WTC11 (cell line): ENCODE data around the gene PRDM15. TPM values are rescaled to one million over a fixed set of nuclear protein-coding genes. Genes with fewer than 3 reads are reported as not detected.

ENCODE experiments used
- ATAC-seq: fragments of 200-7000 bp; cut with Tn5 transposase; 2 replicates; pipeline ENCODE4 v1.10.0; 2021; ENCODE audit warnings: mild to moderate bottlenecking, moderate library complexity
- CTCF ChIA-PET: fragments of 300-600 bp; sonication (Branson Sonifier 250); formaldehyde crosslinking; loops from one replicate; lab custom pipeline; 2021; ENCODE audit warnings: antibody characterized with exemption; lab: Charles Lee
- POLR2A ChIA-PET: fragments of 350-600 bp; sonication (Branson Sonifier 250); formaldehyde crosslinking; loops from one replicate; lab custom pipeline; 2021; ENCODE audit warnings: antibody characterized with exemption; lab: Charles Lee
- DNase-seq: peaks from one replicate; pipeline ENCODE4 v3.0.0; 2021; ENCODE audit warnings: low spot score
- H3K27ac Mint-ChIP-seq: 2 replicates; pipeline ENCODE4 v1.8.0; 2021; ENCODE audit warnings: mixed read lengths
- H3K27me3 Mint-ChIP-seq: 2 replicates; pipeline ENCODE4 v1.8.0; 2021; ENCODE audit warnings: low read depth, mild to moderate bottlenecking, moderate library complexity, mixed read lengths
- H3K36me3 Mint-ChIP-seq: 2 replicates; pipeline ENCODE4 v1.8.0; 2021; ENCODE audit warnings: mixed read lengths
- H3K4me1 Mint-ChIP-seq: 2 replicates; pipeline ENCODE4 v1.8.0; 2022; ENCODE audit warnings: mixed read lengths
- H3K4me3 Mint-ChIP-seq: 2 replicates; pipeline ENCODE4 v1.8.0; 2021; ENCODE audit warnings: mild to moderate bottlenecking, moderate library complexity, mixed read lengths
- H3K9me3 Mint-ChIP-seq: 2 replicates; pipeline ENCODE4 v1.8.0; 2021; ENCODE audit warnings: mixed read lengths
- ELF4 ChIP-seq: sonication (generic); formaldehyde crosslinking; IDR thresholded peaks from 2 replicates; pipeline ENCODE4 v1.8.1; 2022; ENCODE audit warnings: low read depth, mild to moderate bottlenecking, moderate library complexity, missing genetic modification reagents
- EMX1 ChIP-seq: fragments of 250-450 bp; sonication (Bioruptor Pico); IDR thresholded peaks from 2 replicates; pipeline ENCODE4 v1.8.0; 2021; ENCODE audit warnings: mild to moderate bottlenecking
- ESRRA ChIP-seq: sonication (generic); formaldehyde crosslinking; IDR thresholded peaks from 2 replicates; pipeline ENCODE4 v1.8.1; 2022; ENCODE audit warnings: mild to moderate bottlenecking, missing genetic modification reagents, borderline replicate concordance
- ETV6 ChIP-seq: sonication (generic); formaldehyde crosslinking; IDR thresholded peaks from 2 replicates; pipeline ENCODE4 v1.8.1; 2022; ENCODE audit warnings: mild to moderate bottlenecking, missing genetic modification reagents
- FOXP1 ChIP-seq: sonication (generic); formaldehyde crosslinking; IDR thresholded peaks from 2 replicates; pipeline ENCODE4 v1.8.0; 2022; ENCODE audit warnings: missing genetic modification reagents, mild to moderate bottlenecking, moderate library complexity, borderline replicate concordance
- KAT7 ChIP-seq: sonication (generic); formaldehyde crosslinking; IDR thresholded peaks from 2 replicates; pipeline ENCODE4 v1.8.1; 2023; ENCODE audit warnings: missing genetic modification reagents, mild to moderate bottlenecking, borderline replicate concordance
- MYBL2 ChIP-seq: sonication (generic); formaldehyde crosslinking; IDR thresholded peaks from 2 replicates; pipeline ENCODE4 v1.8.1; 2023; ENCODE audit warnings: mild to moderate bottlenecking, moderate library complexity, missing genetic modification reagents
- NR3C1 ChIP-seq: sonication (generic); formaldehyde crosslinking; conservative IDR thresholded peaks from 2 replicates; pipeline ENCODE4 v1.8.1; 2023; ENCODE audit warnings: low read depth, mild to moderate bottlenecking, missing genetic modification reagents
- PRRX2 ChIP-seq: fragments of 250-450 bp; sonication (Bioruptor Pico); IDR thresholded peaks from 2 replicates; pipeline ENCODE4 v1.8.0; 2021; ENCODE audit warnings: mild to moderate bottlenecking
- TP53 ChIP-seq: sonication (generic); formaldehyde crosslinking; IDR thresholded peaks from 2 replicates; pipeline ENCODE4 v1.8.1; 2023; ENCODE audit warnings: mild to moderate bottlenecking, missing genetic modification reagents
- ZBTB21 ChIP-seq: sonication (generic); formaldehyde crosslinking; IDR thresholded peaks from 2 replicates; pipeline ENCODE4 v1.8.1; 2023; ENCODE audit warnings: mild to moderate bottlenecking, missing genetic modification reagents, borderline replicate concordance
- ZNF138 ChIP-seq: sonication (generic); formaldehyde crosslinking; conservative IDR thresholded peaks from 2 replicates; pipeline ENCODE4 v1.8.1; 2022; ENCODE audit warnings: mild to moderate bottlenecking, moderate library complexity, missing genetic modification reagents
- ZNF219 ChIP-seq: sonication (generic); formaldehyde crosslinking; IDR thresholded peaks from 2 replicates; pipeline ENCODE4 v1.8.0; 2023; ENCODE audit warnings: missing genetic modification reagents, mild to moderate bottlenecking, borderline replicate concordance
- ZNF317 ChIP-seq: sonication (generic); formaldehyde crosslinking; IDR thresholded peaks from 2 replicates; pipeline ENCODE4 v1.8.1; 2023; ENCODE audit warnings: low read depth, mild to moderate bottlenecking, moderate library complexity, missing genetic modification reagents, borderline replicate concordance
- ZNF423 ChIP-seq: fragments of 250-450 bp; sonication (Bioruptor Pico); IDR thresholded peaks from 2 replicates; pipeline ENCODE4 v2.1.2; 2022; ENCODE audit warnings: mild to moderate bottlenecking, moderate library complexity
- total RNA-seq: library from RNA; stranded (reverse); gene quantifications from 3 replicates; pipeline ENCODE4 v1.2.3, GENCODE V29; 2021
- TF ChIP-seq, protein P1 (sequence below): fragments of 250-450 bp; sonication (Bioruptor Pico); IDR thresholded peaks from 2 replicates; pipeline ENCODE4 v1.8.0; 2021; ENCODE audit warnings: mild to moderate bottlenecking
- TF ChIP-seq, protein P2 (sequence below): sonication (generic); formaldehyde crosslinking; IDR thresholded peaks from 2 replicates; pipeline ENCODE4 v1.8.0; 2023; ENCODE audit warnings: mild to moderate bottlenecking, missing genetic modification reagents
- TF ChIP-seq, protein P3 (sequence below): sonication (generic); formaldehyde crosslinking; conservative IDR thresholded peaks from 2 replicates; pipeline ENCODE4 v1.8.1; 2022; ENCODE audit warnings: mild to moderate bottlenecking, missing genetic modification reagents
- TF ChIP-seq, protein P4 (sequence below): sonication (generic); formaldehyde crosslinking; conservative IDR thresholded peaks from 2 replicates; pipeline ENCODE4 v1.8.1; 2023; ENCODE audit warnings: mild to moderate bottlenecking, low read depth, missing genetic modification reagents, moderate library complexity
- TF ChIP-seq, protein P5 (sequence below): sonication (generic); formaldehyde crosslinking; IDR thresholded peaks from 2 replicates; pipeline ENCODE4 v1.8.1; 2023; ENCODE audit warnings: mild to moderate bottlenecking, missing genetic modification reagents, moderate library complexity
- TF ChIP-seq, protein P6 (sequence below): sonication (generic); formaldehyde crosslinking; IDR thresholded peaks from 2 replicates; pipeline ENCODE4 v1.8.0; 2022; ENCODE audit warnings: mild to moderate bottlenecking, missing genetic modification reagents
- TF ChIP-seq, protein P7 (sequence below): sonication (generic); formaldehyde crosslinking; IDR thresholded peaks from 2 replicates; pipeline ENCODE4 v1.8.1; 2023; ENCODE audit warnings: mild to moderate bottlenecking, moderate library complexity, missing genetic modification reagents

The PRDM15 gene
- total RNA-seq, 1 experiment from 2014 or later: 12.9 TPM

DNA sequence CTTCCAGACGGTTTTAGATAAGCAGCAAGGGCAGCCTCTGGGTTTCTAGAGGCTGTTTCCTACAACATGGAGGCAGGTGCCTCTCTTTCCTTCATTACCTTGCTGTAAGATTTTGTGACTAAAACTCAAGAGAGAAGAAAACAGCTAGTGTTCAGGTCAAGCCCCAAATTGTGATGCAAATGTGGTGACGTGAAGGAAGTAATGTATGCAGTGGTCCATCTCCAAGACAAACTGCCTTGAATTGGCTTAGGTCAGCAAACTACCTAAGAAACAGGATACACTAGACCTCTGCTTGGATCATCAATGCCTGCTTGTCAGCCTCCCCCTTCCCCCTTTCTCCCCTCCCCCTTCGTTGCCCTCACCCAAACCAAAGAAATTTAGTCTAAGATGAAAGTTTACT lies 83.4 kb downstream of the PRDM15 start (continued):
- TF ChIP-seq, protein P1, sequence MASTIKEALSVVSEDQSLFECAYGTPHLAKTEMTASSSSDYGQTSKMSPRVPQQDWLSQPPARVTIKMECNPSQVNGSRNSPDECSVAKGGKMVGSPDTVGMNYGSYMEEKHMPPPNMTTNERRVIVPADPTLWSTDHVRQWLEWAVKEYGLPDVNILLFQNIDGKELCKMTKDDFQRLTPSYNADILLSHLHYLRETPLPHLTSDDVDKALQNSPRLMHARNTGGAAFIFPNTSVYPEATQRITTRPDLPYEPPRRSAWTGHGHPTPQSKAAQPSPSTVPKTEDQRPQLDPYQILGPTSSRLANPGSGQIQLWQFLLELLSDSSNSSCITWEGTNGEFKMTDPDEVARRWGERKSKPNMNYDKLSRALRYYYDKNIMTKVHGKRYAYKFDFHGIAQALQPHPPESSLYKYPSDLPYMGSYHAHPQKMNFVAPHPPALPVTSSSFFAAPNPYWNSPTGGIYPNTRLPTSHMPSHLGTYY (CRISPR knock-in tag): no peak
- TF ChIP-seq, protein P2, sequence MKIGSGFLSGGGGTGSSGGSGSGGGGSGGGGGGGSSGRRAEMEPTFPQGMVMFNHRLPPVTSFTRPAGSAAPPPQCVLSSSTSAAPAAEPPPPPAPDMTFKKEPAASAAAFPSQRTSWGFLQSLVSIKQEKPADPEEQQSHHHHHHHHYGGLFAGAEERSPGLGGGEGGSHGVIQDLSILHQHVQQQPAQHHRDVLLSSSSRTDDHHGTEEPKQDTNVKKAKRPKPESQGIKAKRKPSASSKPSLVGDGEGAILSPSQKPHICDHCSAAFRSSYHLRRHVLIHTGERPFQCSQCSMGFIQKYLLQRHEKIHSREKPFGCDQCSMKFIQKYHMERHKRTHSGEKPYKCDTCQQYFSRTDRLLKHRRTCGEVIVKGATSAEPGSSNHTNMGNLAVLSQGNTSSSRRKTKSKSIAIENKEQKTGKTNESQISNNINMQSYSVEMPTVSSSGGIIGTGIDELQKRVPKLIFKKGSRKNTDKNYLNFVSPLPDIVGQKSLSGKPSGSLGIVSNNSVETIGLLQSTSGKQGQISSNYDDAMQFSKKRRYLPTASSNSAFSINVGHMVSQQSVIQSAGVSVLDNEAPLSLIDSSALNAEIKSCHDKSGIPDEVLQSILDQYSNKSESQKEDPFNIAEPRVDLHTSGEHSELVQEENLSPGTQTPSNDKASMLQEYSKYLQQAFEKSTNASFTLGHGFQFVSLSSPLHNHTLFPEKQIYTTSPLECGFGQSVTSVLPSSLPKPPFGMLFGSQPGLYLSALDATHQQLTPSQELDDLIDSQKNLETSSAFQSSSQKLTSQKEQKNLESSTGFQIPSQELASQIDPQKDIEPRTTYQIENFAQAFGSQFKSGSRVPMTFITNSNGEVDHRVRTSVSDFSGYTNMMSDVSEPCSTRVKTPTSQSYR: no peak
- TF ChIP-seq ZNF138 (no peak), ZNF219 (CRISPR knock-in tag) (no peak), ZBTB21 (no peak), TP53 (CRISPR knock-in tag) (no peak)
- TF ChIP-seq, protein P3, sequence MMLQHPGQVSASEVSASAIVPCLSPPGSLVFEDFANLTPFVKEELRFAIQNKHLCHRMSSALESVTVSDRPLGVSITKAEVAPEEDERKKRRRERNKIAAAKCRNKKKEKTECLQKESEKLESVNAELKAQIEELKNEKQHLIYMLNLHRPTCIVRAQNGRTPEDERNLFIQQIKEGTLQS: no peak
- TF ChIP-seq, protein P4, sequence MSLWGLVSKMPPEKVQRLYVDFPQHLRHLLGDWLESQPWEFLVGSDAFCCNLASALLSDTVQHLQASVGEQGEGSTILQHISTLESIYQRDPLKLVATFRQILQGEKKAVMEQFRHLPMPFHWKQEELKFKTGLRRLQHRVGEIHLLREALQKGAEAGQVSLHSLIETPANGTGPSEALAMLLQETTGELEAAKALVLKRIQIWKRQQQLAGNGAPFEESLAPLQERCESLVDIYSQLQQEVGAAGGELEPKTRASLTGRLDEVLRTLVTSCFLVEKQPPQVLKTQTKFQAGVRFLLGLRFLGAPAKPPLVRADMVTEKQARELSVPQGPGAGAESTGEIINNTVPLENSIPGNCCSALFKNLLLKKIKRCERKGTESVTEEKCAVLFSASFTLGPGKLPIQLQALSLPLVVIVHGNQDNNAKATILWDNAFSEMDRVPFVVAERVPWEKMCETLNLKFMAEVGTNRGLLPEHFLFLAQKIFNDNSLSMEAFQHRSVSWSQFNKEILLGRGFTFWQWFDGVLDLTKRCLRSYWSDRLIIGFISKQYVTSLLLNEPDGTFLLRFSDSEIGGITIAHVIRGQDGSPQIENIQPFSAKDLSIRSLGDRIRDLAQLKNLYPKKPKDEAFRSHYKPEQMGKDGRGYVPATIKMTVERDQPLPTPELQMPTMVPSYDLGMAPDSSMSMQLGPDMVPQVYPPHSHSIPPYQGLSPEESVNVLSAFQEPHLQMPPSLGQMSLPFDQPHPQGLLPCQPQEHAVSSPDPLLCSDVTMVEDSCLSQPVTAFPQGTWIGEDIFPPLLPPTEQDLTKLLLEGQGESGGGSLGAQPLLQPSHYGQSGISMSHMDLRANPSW (CRISPR knock-in tag): no peak

DNA sequence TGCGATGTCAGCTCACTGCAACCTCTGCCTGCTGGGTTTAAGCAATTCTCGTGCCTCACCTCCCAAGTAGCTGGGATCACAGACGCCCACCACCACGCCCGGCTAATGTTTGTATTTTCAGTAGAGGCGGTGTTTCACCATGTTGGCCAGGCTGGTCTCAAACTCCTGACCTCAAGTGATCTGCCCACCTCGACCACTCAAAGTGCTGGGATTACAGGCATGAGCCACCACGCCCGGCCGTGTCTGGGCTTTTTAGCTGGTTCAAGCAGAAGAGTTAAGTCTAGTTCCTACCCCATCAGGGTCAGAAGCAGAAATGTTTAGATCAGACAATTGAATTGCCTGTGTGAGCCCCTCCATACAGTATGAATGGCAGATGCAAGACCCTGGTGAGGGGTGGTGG lies 84.5 kb downstream of the PRDM15 start:
- Mint-ChIP-seq H3K4me1 (peaks cover 14% of the 10 kb centered on the region), H3K9me3 (peaks cover 35% of the 10 kb centered on the region), H3K27me3 (peaks cover 8% of the 10 kb centered on the region), H3K27ac (no peak overlapping the region), H3K4me3 (no peak overlapping the region), H3K36me3 (peaks cover 21% of the 10 kb centered on the region)
- TF ChIP-seq KAT7 (CRISPR knock-in tag) (no peak), ELF4 (no peak), PRRX2 (CRISPR knock-in tag) (no peak), NR3C1 (CRISPR knock-in tag) (no peak), FOXP1 (no peak)
- TF ChIP-seq, protein P5, sequence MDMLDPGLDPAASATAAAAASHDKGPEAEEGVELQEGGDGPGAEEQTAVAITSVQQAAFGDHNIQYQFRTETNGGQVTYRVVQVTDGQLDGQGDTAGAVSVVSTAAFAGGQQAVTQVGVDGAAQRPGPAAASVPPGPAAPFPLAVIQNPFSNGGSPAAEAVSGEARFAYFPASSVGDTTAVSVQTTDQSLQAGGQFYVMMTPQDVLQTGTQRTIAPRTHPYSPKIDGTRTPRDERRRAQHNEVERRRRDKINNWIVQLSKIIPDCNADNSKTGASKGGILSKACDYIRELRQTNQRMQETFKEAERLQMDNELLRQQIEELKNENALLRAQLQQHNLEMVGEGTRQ (CRISPR knock-in tag): no peak
- ATAC-seq (no peak), DNase-seq (no peak)
- CTCF ChIA-PET: interaction anchor here (1.5 to 3.1 kb wide), 3 partner anchors 22 to 182 kb away, joined by 6 to 17 read pairs (median 9); no protein-coding TSS in a partner anchor
- POLR2A ChIA-PET: no interaction called here

DNA sequence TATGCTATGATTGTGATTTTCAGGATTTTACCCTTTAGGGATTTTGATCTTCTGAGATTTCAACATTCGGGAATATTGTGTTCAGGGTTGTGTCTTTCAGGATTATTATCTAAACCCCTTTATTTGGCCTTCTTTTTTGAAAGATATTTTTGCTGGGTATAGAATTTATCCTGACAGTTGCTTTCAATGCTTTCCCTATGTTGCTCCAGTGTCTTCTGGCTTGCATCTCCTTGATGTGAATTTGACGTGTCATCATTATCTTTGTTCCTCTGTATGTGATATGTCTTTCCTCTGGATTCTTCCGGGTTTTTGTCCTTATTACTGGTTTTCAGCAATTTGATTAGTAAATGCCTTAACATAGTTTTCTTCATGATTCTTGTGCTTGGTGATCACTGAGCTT lies 86.4 kb downstream of the PRDM15 start:
- peaks cover 8% of the 10 kb centered on the region for H3K27me3 Mint-ChIP-seq
- POLR2A ChIA-PET: no interaction called here
- H3K36me3 Mint-ChIP-seq: peaks cover 21% of the 10 kb centered on the region
- H3K4me3 Mint-ChIP-seq: no peak overlapping the region
- CTCF ChIA-PET: interaction anchor here (1.5 kb wide), 1 partner anchor 24 kb away, joined by 4 read pairs; no protein-coding TSS in a partner anchor
- ATAC-seq (no peak), DNase-seq (no peak)
- no peak overlapping the region for H3K27ac Mint-ChIP-seq
- peaks cover 35% of the 10 kb centered on the region for H3K9me3 Mint-ChIP-seq
- H3K4me1 Mint-ChIP-seq: peaks cover 14% of the 10 kb centered on the region
- TF ChIP-seq ZNF219 (CRISPR knock-in tag): no peak
- TF ChIP-seq ZNF423 (CRISPR knock-in tag): no peak
- TF ChIP-seq, protein P3: no peak
- TF ChIP-seq EMX1: no peak
- TF ChIP-seq ZNF317 (CRISPR knock-in tag): no peak
- TF ChIP-seq, protein P6, sequence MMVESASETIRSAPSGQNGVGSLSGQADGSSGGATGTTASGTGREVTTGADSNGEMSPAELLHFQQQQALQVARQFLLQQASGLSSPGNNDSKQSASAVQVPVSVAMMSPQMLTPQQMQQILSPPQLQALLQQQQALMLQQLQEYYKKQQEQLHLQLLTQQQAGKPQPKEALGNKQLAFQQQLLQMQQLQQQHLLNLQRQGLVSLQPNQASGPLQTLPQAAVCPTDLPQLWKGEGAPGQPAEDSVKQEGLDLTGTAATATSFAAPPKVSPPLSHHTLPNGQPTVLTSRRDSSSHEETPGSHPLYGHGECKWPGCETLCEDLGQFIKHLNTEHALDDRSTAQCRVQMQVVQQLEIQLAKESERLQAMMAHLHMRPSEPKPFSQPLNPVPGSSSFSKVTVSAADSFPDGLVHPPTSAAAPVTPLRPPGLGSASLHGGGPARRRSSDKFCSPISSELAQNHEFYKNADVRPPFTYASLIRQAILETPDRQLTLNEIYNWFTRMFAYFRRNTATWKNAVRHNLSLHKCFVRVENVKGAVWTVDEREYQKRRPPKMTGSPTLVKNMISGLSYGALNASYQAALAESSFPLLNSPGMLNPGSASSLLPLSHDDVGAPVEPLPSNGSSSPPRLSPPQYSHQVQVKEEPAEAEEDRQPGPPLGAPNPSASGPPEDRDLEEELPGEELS (CRISPR knock-in tag): no peak
- TF ChIP-seq, protein P7, sequence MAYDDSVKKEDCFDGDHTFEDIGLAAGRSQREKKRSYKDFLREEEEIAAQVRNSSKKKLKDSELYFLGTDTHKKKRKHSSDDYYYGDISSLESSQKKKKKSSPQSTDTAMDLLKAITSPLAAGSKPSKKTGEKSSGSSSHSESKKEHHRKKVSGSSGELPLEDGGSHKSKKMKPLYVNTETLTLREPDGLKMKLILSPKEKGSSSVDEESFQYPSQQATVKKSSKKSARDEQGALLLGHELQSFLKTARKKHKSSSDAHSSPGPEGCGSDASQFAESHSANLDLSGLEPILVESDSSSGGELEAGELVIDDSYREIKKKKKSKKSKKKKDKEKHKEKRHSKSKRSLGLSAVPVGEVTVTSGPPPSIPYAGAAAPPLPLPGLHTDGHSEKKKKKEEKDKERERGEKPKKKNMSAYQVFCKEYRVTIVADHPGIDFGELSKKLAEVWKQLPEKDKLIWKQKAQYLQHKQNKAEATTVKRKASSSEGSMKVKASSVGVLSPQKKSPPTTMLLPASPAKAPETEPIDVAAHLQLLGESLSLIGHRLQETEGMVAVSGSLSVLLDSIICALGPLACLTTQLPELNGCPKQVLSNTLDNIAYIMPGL: no peak
- TF ChIP-seq ETV6 (CRISPR knock-in tag): no peak
- TF ChIP-seq ESRRA (CRISPR knock-in tag): no peak
- no peak for TF ChIP-seq NR3C1 (CRISPR knock-in tag)
- TF ChIP-seq MYBL2 (CRISPR knock-in tag): no peak
- no peak for TF ChIP-seq PRRX2 (CRISPR knock-in tag)
